ENCODE results near the gene RECQL5. TPM values are rescaled to one million over a fixed set of nuclear protein-coding genes. Genes with fewer than 3 reads are reported as not detected.

RECQL5 gene
- total and polyA plus RNA-seq, 7 donors, result 5.1 to 30.1 (median 11.1) TPM

DNA sequence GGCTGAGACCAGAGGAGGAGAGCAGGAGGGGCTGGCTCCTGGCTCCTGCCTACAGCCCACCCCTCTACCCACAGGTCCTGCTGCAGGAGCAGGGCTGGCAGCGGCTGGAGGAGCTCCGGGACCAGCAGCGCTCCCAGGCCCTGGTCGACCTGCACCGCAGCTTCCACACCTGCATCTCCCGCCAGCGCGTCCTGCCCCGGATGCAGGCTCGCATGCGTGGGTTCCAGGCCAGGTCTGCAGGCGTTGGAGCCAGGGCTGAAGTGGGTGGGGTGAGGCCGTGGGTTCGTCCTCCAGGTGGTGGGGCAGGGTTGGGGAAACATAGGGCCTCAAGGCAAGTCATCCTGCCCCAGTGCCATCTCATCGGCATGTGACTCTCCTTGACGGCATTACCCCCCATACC lies 61.2 kb downstream of the RECQL5 start:
- DNase-seq, result no peak
- TF ChIP-seq CTCF (IDR thresholded peaks at IDR 0.05) (no peak), POLR2A (IDR thresholded peaks at IDR 0.05) (no peak), POLR2AphosphoS5 (IDR thresholded peaks at IDR 0.05) (no peak), EP300 (IDR thresholded peaks at IDR 0.05) (no peak)
- no peaks in the 10 kb centered on the region for H3K9me3 ChIP-seq
- WGBS, 2 donors, result 89 to 90% methylated on average over 16 of the region's 16 CpGs
- no peak overlapping the region for H3K4me3 ChIP-seq
- H3K27me3 ChIP-seq, result no peaks in the 10 kb centered on the region
- H3K4me1 ChIP-seq, result no peaks in the 10 kb centered on the region
- H3K27ac ChIP-seq, result no peak overlapping the region
- intact Hi-C loops (cut with DNase I), result no loop called here
- H3K36me3 ChIP-seq, result peaks cover 0 to 12% (median 2%) of the 10 kb centered on the region in 4 donors

DNA sequence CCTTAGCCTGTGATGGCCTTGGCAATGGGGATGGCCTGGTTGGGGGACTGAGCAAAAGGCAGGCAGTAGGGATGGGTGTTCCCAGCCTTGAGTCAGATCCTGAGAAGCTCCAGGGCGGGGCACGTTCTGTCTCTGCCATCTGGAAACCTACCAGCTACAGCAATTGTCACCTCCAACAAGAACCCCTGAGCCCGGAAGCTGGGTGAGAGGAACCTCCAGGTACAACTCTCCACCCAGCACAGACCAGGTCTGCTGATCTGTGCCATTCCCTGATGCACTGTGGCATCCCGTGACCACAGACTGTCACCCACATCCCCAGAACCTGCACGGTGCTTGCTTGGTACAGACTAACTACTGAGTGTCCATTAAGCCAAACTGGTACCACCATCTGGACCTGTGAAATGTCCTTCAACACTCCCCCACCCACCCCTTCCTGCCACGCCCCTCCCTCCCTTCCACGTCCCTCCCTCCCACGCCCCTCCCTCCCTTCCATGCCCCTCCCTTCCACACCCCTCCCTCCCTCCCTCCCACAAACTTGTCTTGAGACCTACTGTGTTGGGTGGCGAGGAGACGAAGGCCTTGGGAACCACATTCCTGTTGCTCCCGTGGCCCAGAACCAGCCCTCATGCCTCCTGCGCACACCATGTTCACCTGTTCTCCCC lies 62.8 kb downstream of the RECQL5 start:
- H3K27me3 ChIP-seq, result no peaks in the 10 kb centered on the region
- no peaks in the 10 kb centered on the region for H3K36me3 ChIP-seq
- no peak for TF ChIP-seq POLR2AphosphoS5 (IDR thresholded peaks at IDR 0.05)
- TF ChIP-seq EP300 (IDR thresholded peaks at IDR 0.05), result no peak
- TF ChIP-seq POLR2A (IDR thresholded peaks at IDR 0.05), result no peak
- no peak for TF ChIP-seq CTCF (IDR thresholded peaks at IDR 0.05)
- no peaks in the 10 kb centered on the region for H3K4me1 ChIP-seq
- H3K9me3 ChIP-seq, result no peaks in the 10 kb centered on the region
- DNase-seq, result peak; percentile 56
- WGBS, 2 donors, result 55 to 77% methylated on average over 12 of the region's 12 CpGs
- intact Hi-C loops (cut with DNase I), result no loop called here
- no peak overlapping the region for H3K4me3 ChIP-seq
- H3K27ac ChIP-seq, result no peak overlapping the region

- Histone ChIP-seq H3K36me3 (no peaks in the 10 kb centered on the region), H3K4me1 (no peaks in the 10 kb centered on the region), H3K27me3 (no peaks in the 10 kb centered on the region), H3K9me3 (no peaks in the 10 kb centered on the region), H3K27ac (no peak overlapping the region), H3K4me3 (no peak overlapping the region)
- DNase-seq, result no peak
- intact Hi-C loops (cut with DNase I), result no loop called here
- WGBS, 2 donors, result 80 to 85% methylated on average over 9 of the region's 9 CpGs
- no peak for TF ChIP-seq CTCF (IDR thresholded peaks at IDR 0.05)
- TF ChIP-seq POLR2AphosphoS5 (IDR thresholded peaks at IDR 0.05), result no peak
- no peak for TF ChIP-seq POLR2A (IDR thresholded peaks at IDR 0.05)
Observed at GRCh38 chr17:75603123-75603522, 63.8 kb downstream of the RECQL5 start.

- Histone ChIP-seq H3K4me3 (no peak overlapping the region), H3K27me3 (no peaks in the 10 kb centered on the region), H3K4me1 (no peaks in the 10 kb centered on the region), H3K27ac (no peak overlapping the region), H3K9me3 (no peaks in the 10 kb centered on the region), H3K36me3 (no peaks in the 10 kb centered on the region)
- DNase-seq, result peak; percentile 57
- intact Hi-C loops (cut with DNase I), result no loop called here
- 90 to 91% methylated on average over 12 of the region's 12 CpGs for WGBS, 2 donors
- TF ChIP-seq POLR2A (IDR thresholded peaks at IDR 0.05), result no peak
- TF ChIP-seq EP300 (IDR thresholded peaks at IDR 0.05), result no peak
- no peak for TF ChIP-seq POLR2AphosphoS5 (IDR thresholded peaks at IDR 0.05)
- TF ChIP-seq CTCF (IDR thresholded peaks at IDR 0.05), result no peak
Observed at GRCh38 chr17:75602644-75603043, 64.3 kb downstream of the RECQL5 start.

Measured in sigmoid colon (tissue), 7 donors.